ENCODE measurements around the gene GRM1. TPM values are rescaled to one million over a fixed set of nuclear protein-coding genes. Genes with fewer than 3 reads are reported as not detected.

Gene GRM1
- total and polyA plus RNA-seq, 2 donors (not counting 1 experiment from before 2014, with no cell fraction given) = not detected

- Histone ChIP-seq H3K27me3 (replicated peaks in 1 of 4; ENCODE audit: control extremely low read depth in 1 of 4, control insufficient read depth in 3 of 4, insufficient read depth in 4 of 4, low read length in 3 of 4) (no peaks in the 10 kb centered on the region), H3K9me3 (ENCODE audit: control extremely low read depth in 1 of 3, control insufficient read depth in 2 of 3, insufficient read depth in 1 of 3, low read length in 2 of 3) (no peaks in the 10 kb centered on the region), H2AFZ (ENCODE audit: insufficient read depth, low read depth, low read length, poor library complexity, severe bottlenecking) (no peak overlapping the region), H3K36me3 (replicated peaks in 1 of 2; ENCODE audit: control extremely low read depth in 1 of 2, control insufficient read depth in 1 of 2, extremely low read depth in 1 of 2, insufficient read depth in 2 of 2, low read length in 1 of 2) (no peaks in the 10 kb centered on the region), H3K79me2 (ENCODE audit: control insufficient read depth, insufficient read depth, low read length) (no peaks in the 10 kb centered on the region), H3K4me2 (replicated peaks; ENCODE audit: low read depth, low read length, poor library complexity, severe bottlenecking) (no peak overlapping the region), H3K4me3 (ENCODE audit: control extremely low read depth in 1 of 5, extremely low read depth in 1 of 5, insufficient read depth in 1 of 5, low read depth in 2 of 5, low read length in 4 of 5) (no peak overlapping the region), H3K9ac (ENCODE audit: low read length) (no peak overlapping the region), H3K27ac (ENCODE audit: low read length in 2 of 2) (no peak overlapping the region), H4K20me1 (ENCODE audit: control insufficient read depth, insufficient read depth, low read length, poor library complexity, severe bottlenecking) (no peaks in the 10 kb centered on the region), H3K4me1 (ENCODE audit: control insufficient read depth in 2 of 2, insufficient read depth in 2 of 2, low read length in 2 of 2) (no peaks in the 10 kb centered on the region)
- peaks cover 2% of the 10 kb centered on the region for H3K9me3 Mint-ChIP-seq (ENCODE audit: insufficient read depth)
- no peak overlapping the region for H3K27ac Mint-ChIP-seq
- H3K4me1 Mint-ChIP-seq = no peaks in the 10 kb centered on the region
- intact Hi-C loops (cut with micrococcal nuclease) = no loop called here
- WGBS (ENCODE audit: insufficient coverage) = 96% methylated on average over 2 of the region's 2 CpGs
- DNase-seq (no peak), ATAC-seq (ENCODE audit: low read depth) (no peak)
- CTCF ChIA-PET = no interaction called here
- H3K4me3 Mint-ChIP-seq = no peak overlapping the region
- no peaks in the 10 kb centered on the region for H3K27me3 Mint-ChIP-seq
- TF ChIP-seq CTCF (IDR thresholded peaks at IDR 0.05) (no peak), EZH2 (IDR thresholded peaks at IDR 0.05; ENCODE audit: borderline replicate concordance, insufficient read depth, low read depth, low read length, poor library complexity, severe bottlenecking) (no peak)
- POLR2A ChIA-PET = no interaction called here
These were observed 283.7 kb downstream of the GRM1 start for GRCh38 chr6:146312608-146313007.

- no peak overlapping the region for H3K4me3 ChIP-seq (ENCODE audit: control extremely low read depth in 1 of 5, extremely low read depth in 1 of 5, insufficient read depth in 1 of 5, low read depth in 2 of 5, low read length in 4 of 5)
- no peaks in the 10 kb centered on the region for H3K9me3 ChIP-seq (ENCODE audit: control extremely low read depth in 1 of 3, control insufficient read depth in 2 of 3, insufficient read depth in 1 of 3, low read length in 2 of 3)
- DNase-seq = no peak
- H3K27me3 ChIP-seq (replicated peaks in 1 of 4; ENCODE audit: control extremely low read depth in 1 of 4, control insufficient read depth in 3 of 4, insufficient read depth in 4 of 4, low read length in 3 of 4) = no peaks in the 10 kb centered on the region
- H3K4me3 Mint-ChIP-seq = no peak overlapping the region
- H3K27me3 Mint-ChIP-seq = no peaks in the 10 kb centered on the region
- no CpG with 5 or more reads among the region's 4 CpGs for WGBS (ENCODE audit: insufficient coverage)
- no peaks in the 10 kb centered on the region for H3K4me1 ChIP-seq (ENCODE audit: control insufficient read depth in 2 of 2, insufficient read depth in 2 of 2, low read length in 2 of 2)
- H3K9ac ChIP-seq (ENCODE audit: low read length) = no peak overlapping the region
- no peak for ATAC-seq (ENCODE audit: low read depth)
- no peaks in the 10 kb centered on the region for H3K79me2 ChIP-seq (ENCODE audit: control insufficient read depth, insufficient read depth, low read length)
- TF ChIP-seq CTCF (IDR thresholded peaks at IDR 0.05) (no peak), EZH2 (IDR thresholded peaks at IDR 0.05; ENCODE audit: borderline replicate concordance, insufficient read depth, low read depth, low read length, poor library complexity, severe bottlenecking) (no peak)
- no peaks in the 10 kb centered on the region for H3K4me1 Mint-ChIP-seq
- ChIA-PET CTCF (no interaction called here), POLR2A (no interaction called here)
- intact Hi-C loops (cut with micrococcal nuclease) = no loop called here
- H3K36me3 ChIP-seq (replicated peaks in 1 of 2; ENCODE audit: control extremely low read depth in 1 of 2, control insufficient read depth in 1 of 2, extremely low read depth in 1 of 2, insufficient read depth in 2 of 2, low read length in 1 of 2) = no peaks in the 10 kb centered on the region
- H3K4me2 ChIP-seq (replicated peaks; ENCODE audit: low read depth, low read length, poor library complexity, severe bottlenecking) = no peak overlapping the region
- H2AFZ ChIP-seq (ENCODE audit: insufficient read depth, low read depth, low read length, poor library complexity, severe bottlenecking) = no peak overlapping the region
- no peak overlapping the region for H3K27ac ChIP-seq (ENCODE audit: low read length in 2 of 2)
- peaks cover 4% of the 10 kb centered on the region for H3K9me3 Mint-ChIP-seq (ENCODE audit: insufficient read depth)
- no peaks in the 10 kb centered on the region for H4K20me1 ChIP-seq (ENCODE audit: control insufficient read depth, insufficient read depth, low read length, poor library complexity, severe bottlenecking)
- H3K27ac Mint-ChIP-seq = no peak overlapping the region
These were observed 286.7 kb downstream of the GRM1 start for GRCh38 chr6:146315381-146316174.

Data from B cell (primary cell).